ENCODE measurements around the gene HIVEP3. TPM values are rescaled to one million over a fixed set of nuclear protein-coding genes. Genes with fewer than 3 reads are reported as not detected.

Gene HIVEP3
- total RNA-seq, 1 experiment from 2014 or later, result 1.4 TPM

DNA sequence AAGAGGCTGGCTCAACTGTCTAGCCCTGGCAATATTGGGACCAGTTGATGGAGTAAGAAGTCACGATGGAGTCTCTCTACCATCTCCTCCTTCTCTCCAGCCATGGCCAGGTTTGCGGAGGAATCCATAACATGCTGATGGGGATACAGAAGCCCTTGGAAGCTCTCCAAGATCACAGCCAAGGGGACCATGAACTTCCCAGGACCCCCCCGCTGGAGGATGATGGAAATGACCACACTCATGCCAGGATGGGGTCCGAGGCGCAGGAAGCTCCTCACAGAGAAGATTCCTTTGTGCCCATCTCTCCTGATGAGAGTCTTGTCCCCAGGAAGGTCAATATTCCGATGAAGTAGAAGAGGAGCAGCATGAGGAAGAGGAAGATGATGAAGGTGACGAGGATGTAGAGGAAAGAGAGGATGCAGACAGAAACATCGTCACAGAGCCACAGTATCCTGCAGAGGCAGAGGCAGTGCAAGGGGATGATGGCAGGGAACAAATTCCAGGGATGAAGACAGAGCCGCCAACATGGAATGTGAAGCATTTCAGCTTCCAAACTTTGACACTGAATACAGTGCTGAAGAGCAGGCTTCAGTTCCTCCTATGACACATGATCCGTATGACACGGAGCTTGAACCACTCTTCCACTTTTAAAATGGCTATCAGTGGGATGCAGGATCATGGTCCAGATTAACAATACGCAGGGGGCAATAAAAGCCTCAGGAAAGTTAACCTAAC, 376.4 kb downstream of the HIVEP3 start:
- no peak for DNase-seq
- Mint-ChIP-seq H3K4me3 (no peak overlapping the region), H3K36me3 (ENCODE audit: insufficient read depth in 1 of 3, low read depth in 3 of 3) (peaks cover 0 to 10% (median 4%) of the 10 kb centered on the region in 3 experiments; a peak in 2 of 7 replicates), H3K27me3 (ENCODE audit: low read depth) (peaks cover 7% of the 10 kb centered on the region), H3K27ac (no peak overlapping the region), H3K9me3 (peaks cover 7 to 14% of the 10 kb centered on the region in 2 experiments; a peak in 4 of 5 replicates), H3K4me1 (peaks cover 2 to 3% of the 10 kb centered on the region in 2 experiments; a peak in 1 of 4 replicates)
- Histone ChIP-seq H3K56ac (ENCODE audit: insufficient read length, low read depth, low read length) (no peak overlapping the region), H2BK15ac (ENCODE audit: low read depth, low read length) (no peak overlapping the region), H3K23me2 (ENCODE audit: insufficient read length, low read depth, low read length, poor library complexity, severe bottlenecking) (no peaks in the 10 kb centered on the region), H3K14ac (ENCODE audit: insufficient read depth, low read length) (no peak overlapping the region), H3K4me2 (ENCODE audit: insufficient read depth, insufficient read length, low read length) (no peak overlapping the region), H4K5ac (ENCODE audit: insufficient read length, low read depth, low read length) (no peak overlapping the region), H2BK12ac (ENCODE audit: insufficient read length, low read depth, low read length) (no peak overlapping the region), H3T11ph (ENCODE audit: low read length) (no peak overlapping the region), H3K9me3 (ENCODE audit: control insufficient read depth, low read depth, low read length) (peaks cover 6% of the 10 kb centered on the region), H2BK120ac (ENCODE audit: low read depth, low read length, poor library complexity, severe bottlenecking) (no peak overlapping the region), H3K9ac (ENCODE audit: extremely low read depth, insufficient read length, low read length) (no peak overlapping the region), H4K8ac (replicated peaks; ENCODE audit: insufficient read length, low read depth, low read length) (no peak overlapping the region), H4K20me1 (ENCODE audit: control insufficient read depth, insufficient read depth, insufficient read length) (no peaks in the 10 kb centered on the region), H3K23ac (ENCODE audit: insufficient read length, low read depth, low read length) (no peak overlapping the region), H2AFZ (ENCODE audit: low read length) (no peak overlapping the region), H2AK5ac (ENCODE audit: insufficient read length, low read length) (no peak overlapping the region), H2BK20ac (ENCODE audit: low read depth, low read length, poor library complexity, severe bottlenecking) (no peak overlapping the region), H3K18ac (ENCODE audit: insufficient read length, low read depth, low read length) (no peak overlapping the region), H2BK5ac (ENCODE audit: insufficient read length, low read length) (no peak overlapping the region), H3K4ac (ENCODE audit: low read depth, low read length) (no peak overlapping the region), H3K27ac (ENCODE audit: insufficient read length, low read depth, low read length) (no peak overlapping the region), H3K27me3 (ENCODE audit: insufficient read depth, low read length) (no peaks in the 10 kb centered on the region), H3K79me2 (ENCODE audit: insufficient read depth, low read length) (no peaks in the 10 kb centered on the region), H3K4me1 (ENCODE audit: insufficient read depth, low read length) (no peaks in the 10 kb centered on the region), H4K91ac (ENCODE audit: insufficient read length, low read depth, low read length) (no peak overlapping the region), H3K79me1 (ENCODE audit: insufficient read depth, low read depth, low read length, poor library complexity, severe bottlenecking) (no peaks in the 10 kb centered on the region)
- no CpG with 5 or more reads among the region's 12 CpGs for WGBS (ENCODE audit: extremely low coverage, insufficient read length, low lambda C conversion rate)
- TF ChIP-seq CTCF (conservative IDR thresholded peaks at IDR 0.05), result no peak

Data from H9 (cell line).